HEK293T (cell line): Measurements from ENCODE around the gene GALC.

ENCODE experiments used
- BHLHE40 ChIP-seq: fragments of 450-650 bp; IDR thresholded peaks from 2 replicates; pipeline ENCODE4 v1.6.1; 2016; ENCODE audit warnings: mild to moderate bottlenecking, moderate library complexity, borderline replicate concordance
- FOXA1 ChIP-seq: fragments of 450-650 bp; IDR thresholded peaks from 2 replicates; pipeline ENCODE4 v1.6.1; 2016; ENCODE audit warnings: mild to moderate bottlenecking
- FOXK2 ChIP-seq: fragments of 450-650 bp; IDR thresholded peaks from 2 replicates; pipeline ENCODE4 v1.6.1; 2016; ENCODE audit warnings: mild to moderate bottlenecking
- FOXM1 ChIP-seq: fragments of 450-650 bp; IDR thresholded peaks from 2 replicates; pipeline ENCODE4 v1.6.1; 2017; ENCODE audit warnings: mild to moderate bottlenecking, borderline replicate concordance
- ZNF384 ChIP-seq: fragments of 450-650 bp; IDR thresholded peaks from 2 replicates; pipeline ENCODE4 v1.6.1; 2016

GRCh38 chr14:88004506-88005036 is 11.6 kb upstream of the GALC start:
- no peak for TF ChIP-seq BHLHE40
- TF ChIP-seq FOXM1, result no peak
- TF ChIP-seq FOXA1, result no peak
- TF ChIP-seq FOXK2, result no peak
- TF ChIP-seq ZNF384, result no peak
